Embryonic facial prominence (tissue), 1 donor: ENCODE data around the gene C19orf33.
"Not testable (repeated sequence)": the region's sequence is repeated elsewhere in the genome, so short reads cannot be mapped to it uniquely, and the experiment has no call there.

Experiments used
- DNase-seq: peaks from one replicate; pipeline ENCODE4 v3.0.0-alpha.2; 2016; ENCODE audit errors: extremely low spot score

C19orf33 gene

DNA sequence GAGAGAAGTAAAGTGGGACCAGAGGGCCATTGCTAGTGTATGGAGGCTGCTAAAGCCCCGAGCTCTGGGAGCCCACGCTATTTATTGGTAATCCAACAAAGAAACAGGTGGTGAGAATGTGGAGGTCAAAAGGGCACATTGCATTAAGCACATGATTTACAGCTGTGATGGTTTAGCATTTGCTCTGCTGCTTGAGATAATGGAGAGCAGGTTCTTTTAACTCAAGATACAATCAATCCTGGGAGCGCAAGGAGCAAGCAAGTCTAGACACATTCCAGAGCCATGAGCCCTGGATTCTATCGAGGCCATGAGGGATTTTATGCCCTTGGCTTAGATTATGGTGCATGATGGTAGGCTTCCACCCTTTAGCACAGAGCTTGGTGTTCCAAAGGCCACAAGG, 35.0 kb downstream of the C19orf33 start:
- DNase-seq = not testable (repeated sequence)

- DNase-seq = no peak
Measured at GRCh38 chr19:38340927-38341326, 36.9 kb downstream of the C19orf33 start.

- DNase-seq = no peak
Measured at GRCh38 chr19:38346837-38347236, 42.8 kb downstream of the C19orf33 start.

DNA sequence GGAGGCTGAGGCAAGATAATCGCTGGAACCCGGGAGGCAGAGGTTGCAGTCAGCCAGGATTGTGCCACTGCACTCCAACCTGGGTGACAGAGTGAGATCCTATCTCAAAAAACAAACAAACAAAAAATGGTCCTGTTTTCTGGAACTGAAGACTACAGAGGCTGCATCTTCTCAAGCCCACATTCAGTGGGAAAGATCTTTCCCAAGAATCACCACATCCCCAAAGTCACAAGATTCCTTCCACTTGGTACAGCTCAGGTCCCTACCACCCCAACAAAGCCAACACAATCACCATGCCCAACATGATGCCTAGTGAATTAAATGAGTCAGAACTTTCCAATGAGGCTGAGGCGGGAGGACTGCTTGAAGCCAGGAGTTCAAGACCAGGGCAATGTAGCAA, 46.8 kb downstream of the C19orf33 start:
- no peak for DNase-seq

DNA sequence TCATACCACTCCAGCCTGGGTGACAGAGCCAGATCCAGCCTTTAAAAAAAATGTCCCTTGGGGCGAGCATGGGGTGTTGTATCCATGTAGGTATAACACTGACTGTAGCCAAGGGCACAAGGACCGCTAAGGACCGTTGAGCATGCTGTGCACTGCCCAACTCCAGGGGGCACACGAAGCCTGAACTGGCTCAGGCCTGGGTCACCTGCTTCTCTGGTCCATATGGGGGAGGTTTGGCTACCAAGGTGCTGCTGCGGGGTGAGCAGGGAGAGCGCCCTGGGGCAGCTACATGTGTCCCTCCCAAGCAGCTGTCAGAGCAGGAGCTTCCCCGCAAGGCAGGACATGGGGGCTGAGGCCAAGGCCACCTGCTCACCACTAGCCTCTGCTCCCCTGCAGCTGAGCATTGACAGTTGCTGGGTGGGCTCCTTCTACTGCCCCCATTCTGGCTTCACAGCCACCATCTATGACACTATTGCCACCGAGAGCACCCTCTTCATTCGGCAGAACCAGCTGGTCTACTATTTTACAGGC, 47.9 kb downstream of the C19orf33 start:
- no peak for DNase-seq

GRCh38 chr19:38352611-38353010, 48.6 kb downstream of the C19orf33 start:
- no peak for DNase-seq
